Stimulated activated CD4-positive, alpha-beta T cell treated with anti-CD3 and anti-CD28 coated beads, TNF-alpha, amount 100 ng/mL, for 24 hours (primary cell): ENCODE results near the gene PYGM.
A peak's percentile ranks its signal among the peaks of the same experiment; 100 is the strongest.

Experiments
- DNase-seq, 3 experiments: peaks; one replicate each; pipeline ENCODE4 v3.0.0-alpha.2; 2020; ENCODE audit warnings: low read depth in 3 of 3

Gene PYGM

GRCh38 chr11:64759722-64760719 lies at the start of gene PYGM:
Gene PYGM, minus strand, starts transcription at chr11:64759974. Its CDS starts 76 bp downstream, at chr11:64759898.
- no peak for DNase-seq

GRCh38 chr11:64805481-64805880 lies 45.7 kb upstream of the PYGM start:
- no peak for DNase-seq

GRCh38 chr11:64804346-64805210 lies 44.8 kb upstream of the PYGM start:
- DNase-seq, result no peak

GRCh38 chr11:64803846-64804345 lies 44.1 kb upstream of the PYGM start:
- DNase-seq, result no peak

GRCh38 chr11:64803158-64803845 lies 43.5 kb upstream of the PYGM start, which contains the start of gene MAP4K2:
Gene MAP4K2, minus strand, starts transcription at chr11:64803214. Its CDS starts 65 bp downstream, at chr11:64803149.
- peak; percentile 58 to 82 (median 69) for DNase-seq

GRCh38 chr11:64802370-64803157 lies 42.8 kb upstream of the PYGM start:
- peak in 1 of 3 experiments; percentile 40 for DNase-seq

GRCh38 chr11:64801561-64802369 lies 42.0 kb upstream of the PYGM start:
- no peak for DNase-seq

GRCh38 chr11:64801158-64801464 lies 41.3 kb upstream of the PYGM start:
- no peak for DNase-seq

- DNase-seq, result no peak
Observed at GRCh38 chr11:64800303-64801157, 40.8 kb upstream of the PYGM start.

GRCh38 chr11:64799623-64800302 lies 40.0 kb upstream of the PYGM start:
- DNase-seq, result no peak

- no peak for DNase-seq
Observed at GRCh38 chr11:64799256-64799622, 39.5 kb upstream of the PYGM start.

GRCh38 chr11:64796757-64797541 lies 37.2 kb upstream of the PYGM start:
- no peak for DNase-seq

- DNase-seq, result no peak
Observed at GRCh38 chr11:64796047-64796756, 36.4 kb upstream of the PYGM start.

- DNase-seq, result no peak
Observed at GRCh38 chr11:64794526-64794925, 34.8 kb upstream of the PYGM start.

- DNase-seq, result no peak
Observed at GRCh38 chr11:64793271-64794160, 33.7 kb upstream of the PYGM start.

- DNase-seq, result no peak
Observed at GRCh38 chr11:64792482-64792881, 32.7 kb upstream of the PYGM start.
